Type B pancreatic cell (in vitro differentiated cells): ENCODE data around the gene DNAH2. TPM values are rescaled to one million over a fixed set of nuclear protein-coding genes. Genes with fewer than 3 reads are reported as not detected.

ENCODE experiments used
- DNase-seq: peaks from one replicate; pipeline ENCODE4 v3.0.0; 2021; ENCODE audit warnings: mixed read lengths; ENCODE audit not compliant: unreplicated experiment; ENCODE audit errors: extremely low spot score
- H3K27ac Mint-ChIP-seq: 2 replicates; pipeline ENCODE4 v1.8.0; 2021; ENCODE audit warnings: mild to moderate bottlenecking, mixed read lengths
- H3K27me3 Mint-ChIP-seq: 2 replicates; pipeline ENCODE4 v1.8.0; 2021; ENCODE audit warnings: mixed read lengths
- H3K36me3 Mint-ChIP-seq: 2 replicates; pipeline ENCODE4 v1.8.0; 2021; ENCODE audit warnings: mixed read lengths
- H3K4me1 Mint-ChIP-seq: one replicate; pipeline ENCODE4 v1.8.0; 2021; ENCODE audit warnings: mixed read lengths; ENCODE audit not compliant: unreplicated experiment
- H3K4me3 Mint-ChIP-seq: 2 replicates; pipeline ENCODE4 v1.8.0; 2021; ENCODE audit warnings: mild to moderate bottlenecking, mixed read lengths
- H3K9me3 Mint-ChIP-seq: 2 replicates; pipeline ENCODE4 v1.8.0; 2021; ENCODE audit warnings: mixed read lengths
- long read RNA-seq: library from polyadenylated mRNA; unstranded; transcript quantifications from one replicate; pipeline ENCODE4 v2.0.0, GENCODE V29; 2020
- total RNA-seq: library from RNA; stranded (reverse); gene quantifications from 2 replicates; pipeline ENCODE4 v1.2.1, GENCODE V29; 2021; ENCODE audit warnings: low replicate concordance
- TF ChIP-seq, protein P1 (sequence below): fragments of 200-600 bp; sonication (generic); conservative IDR thresholded peaks from 2 replicates; pipeline ENCODE4 v1.5.0; 2021; ENCODE audit warnings: antibody characterized with exemption, mild to moderate bottlenecking

DNAH2 gene
- total RNA-seq: 0.10 and 1.0 TPM in 2 replicates
- long read RNA-seq: 0 reads

DNA sequence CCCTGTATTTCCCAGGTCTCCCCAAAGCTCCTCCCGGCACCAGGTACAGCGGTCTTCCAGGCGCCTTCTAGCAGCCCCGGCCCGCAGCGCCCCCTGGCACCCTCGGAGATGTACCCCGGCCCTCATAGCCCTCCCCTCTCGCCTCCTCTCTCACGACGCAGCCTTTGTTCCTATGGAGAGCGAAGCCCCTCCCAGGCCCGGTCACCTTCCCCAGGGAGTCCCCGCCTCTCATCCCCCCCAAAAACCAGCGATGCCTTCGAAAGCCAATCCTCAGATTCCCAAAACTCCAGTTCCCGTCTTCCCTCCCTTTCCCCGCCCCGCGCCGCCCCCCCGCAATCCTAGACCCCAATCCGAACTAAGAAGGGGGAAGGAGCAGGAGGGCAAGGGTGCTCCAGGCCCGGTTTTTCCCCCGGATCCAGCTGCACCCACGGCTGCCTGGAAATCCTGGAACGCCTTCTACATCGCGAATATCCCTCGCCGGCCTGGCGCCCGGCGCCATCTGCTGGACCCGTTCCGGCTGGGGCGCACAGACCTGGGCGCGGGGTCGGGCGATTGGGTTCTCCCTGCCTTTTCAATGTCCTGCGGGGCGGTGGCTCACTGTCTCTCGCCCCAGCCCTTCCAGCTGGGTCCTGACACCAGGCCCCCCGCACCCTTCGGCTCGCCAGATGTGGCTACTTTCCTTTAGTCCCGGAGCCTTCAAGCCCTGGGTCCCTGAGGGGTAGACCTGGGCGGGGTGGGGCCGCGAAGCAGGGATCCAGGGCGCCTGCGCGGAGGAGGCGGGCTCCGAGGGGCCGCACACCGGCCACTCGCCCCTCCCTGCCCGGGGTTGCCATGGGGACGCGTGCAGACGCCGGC is at the start of gene DNAH2:
Gene DNAH2 (plus strand): TSS at position 844 of the 855 bp plus-strand sequence. CDS start 1,991 bp downstream, outside the sequence.
- peaks cover 58% of the 10 kb centered on the region for H3K27me3 Mint-ChIP-seq
- peaks cover 41% of the 10 kb centered on the region for H3K4me1 Mint-ChIP-seq
- TF ChIP-seq, protein P1, sequence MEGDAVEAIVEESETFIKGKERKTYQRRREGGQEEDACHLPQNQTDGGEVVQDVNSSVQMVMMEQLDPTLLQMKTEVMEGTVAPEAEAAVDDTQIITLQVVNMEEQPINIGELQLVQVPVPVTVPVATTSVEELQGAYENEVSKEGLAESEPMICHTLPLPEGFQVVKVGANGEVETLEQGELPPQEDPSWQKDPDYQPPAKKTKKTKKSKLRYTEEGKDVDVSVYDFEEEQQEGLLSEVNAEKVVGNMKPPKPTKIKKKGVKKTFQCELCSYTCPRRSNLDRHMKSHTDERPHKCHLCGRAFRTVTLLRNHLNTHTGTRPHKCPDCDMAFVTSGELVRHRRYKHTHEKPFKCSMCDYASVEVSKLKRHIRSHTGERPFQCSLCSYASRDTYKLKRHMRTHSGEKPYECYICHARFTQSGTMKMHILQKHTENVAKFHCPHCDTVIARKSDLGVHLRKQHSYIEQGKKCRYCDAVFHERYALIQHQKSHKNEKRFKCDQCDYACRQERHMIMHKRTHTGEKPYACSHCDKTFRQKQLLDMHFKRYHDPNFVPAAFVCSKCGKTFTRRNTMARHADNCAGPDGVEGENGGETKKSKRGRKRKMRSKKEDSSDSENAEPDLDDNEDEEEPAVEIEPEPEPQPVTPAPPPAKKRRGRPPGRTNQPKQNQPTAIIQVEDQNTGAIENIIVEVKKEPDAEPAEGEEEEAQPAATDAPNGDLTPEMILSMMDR: peak; percentile 58
- peak within 1 kb of the TSS; percentile 63 for H3K27ac Mint-ChIP-seq
- H3K9me3 Mint-ChIP-seq: no peaks in the 10 kb centered on the region
- H3K36me3 Mint-ChIP-seq: no peaks in the 10 kb centered on the region
- peak; percentile 92 for DNase-seq
- peak within 1 kb of the TSS; percentile 93 for H3K4me3 Mint-ChIP-seq

DNA sequence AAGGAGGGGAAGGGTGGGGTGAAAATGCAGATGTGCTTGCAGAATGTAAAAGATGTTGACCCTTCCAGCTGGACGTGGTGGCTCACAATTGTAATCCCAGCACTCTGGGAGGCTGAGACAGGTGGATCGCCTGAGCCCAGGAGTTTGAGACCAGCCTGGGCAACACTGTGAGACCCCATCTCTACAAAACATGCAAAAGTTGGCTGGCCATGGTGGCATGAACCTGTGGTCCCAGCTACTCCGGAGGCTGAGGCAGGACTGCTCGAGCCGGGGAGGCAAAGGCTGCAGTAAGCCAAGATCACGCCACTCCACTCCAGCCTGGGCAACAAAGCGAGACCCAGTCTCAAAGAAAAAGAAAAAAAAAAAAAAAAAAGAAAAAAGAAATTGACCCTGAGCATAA is 49.1 kb upstream of the DNAH2 start:
- no peaks in the 10 kb centered on the region for H3K27me3 Mint-ChIP-seq
- H3K27ac Mint-ChIP-seq: no peak overlapping the region
- no peaks in the 10 kb centered on the region for H3K9me3 Mint-ChIP-seq
- TF ChIP-seq, protein P1: no peak
- no peak for DNase-seq
- peaks cover 17% of the 10 kb centered on the region for H3K36me3 Mint-ChIP-seq
- no peaks in the 10 kb centered on the region for H3K4me1 Mint-ChIP-seq
- no peak overlapping the region for H3K4me3 Mint-ChIP-seq

DNA sequence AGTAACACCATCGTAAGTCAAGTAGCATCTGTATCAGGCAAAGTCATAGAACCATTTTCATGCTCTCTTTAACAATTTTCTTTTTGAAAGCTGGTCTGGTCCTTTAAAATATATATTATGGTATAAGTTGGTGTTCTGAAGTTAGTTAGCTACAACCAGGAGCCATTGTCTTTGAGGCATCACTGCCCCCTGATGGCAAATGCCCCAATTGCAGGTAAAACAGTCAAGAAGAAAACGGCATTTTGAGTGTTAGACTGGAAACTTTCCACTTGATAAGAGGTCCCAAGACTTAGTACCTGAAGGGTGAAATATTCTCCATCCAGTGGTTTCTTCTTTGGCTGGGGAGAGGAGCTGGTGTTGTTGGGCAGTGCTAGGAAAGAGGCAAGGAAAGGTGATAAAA is 44.3 kb upstream of the DNAH2 start:
- H3K36me3 Mint-ChIP-seq: peaks cover 37% of the 10 kb centered on the region
- H3K4me3 Mint-ChIP-seq: no peak overlapping the region
- H3K4me1 Mint-ChIP-seq: peaks cover 3% of the 10 kb centered on the region
- H3K27ac Mint-ChIP-seq: no peak overlapping the region
- H3K27me3 Mint-ChIP-seq: no peaks in the 10 kb centered on the region
- DNase-seq: no peak
- H3K9me3 Mint-ChIP-seq: no peaks in the 10 kb centered on the region
- TF ChIP-seq, protein P1: peak; percentile 74

DNA sequence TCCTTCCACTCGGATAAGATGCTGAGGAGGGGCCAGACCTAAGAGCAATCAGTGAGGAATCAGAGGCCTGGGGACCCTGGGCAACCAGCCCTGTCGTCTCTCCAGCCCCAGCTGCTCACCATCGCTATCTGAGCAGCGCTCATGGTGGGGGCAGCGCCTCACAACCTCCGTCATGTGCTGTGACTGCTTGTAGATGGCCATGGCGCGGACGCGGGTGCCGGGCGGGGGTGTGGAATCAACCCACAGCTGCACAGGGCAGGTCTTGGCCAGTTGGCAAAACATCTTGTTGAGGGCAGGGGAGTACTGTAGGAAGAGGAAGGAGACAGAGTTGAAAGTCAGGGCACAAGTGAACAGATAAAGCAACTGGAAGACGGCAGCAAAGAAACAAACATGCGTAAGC is 42.6 kb upstream of the DNAH2 start:
- H3K4me1 Mint-ChIP-seq: peaks cover 3% of the 10 kb centered on the region
- TF ChIP-seq, protein P1: no peak
- peaks cover 37% of the 10 kb centered on the region for H3K36me3 Mint-ChIP-seq
- H3K9me3 Mint-ChIP-seq: no peaks in the 10 kb centered on the region
- H3K27me3 Mint-ChIP-seq: no peaks in the 10 kb centered on the region
- no peak overlapping the region for H3K4me3 Mint-ChIP-seq
- DNase-seq: no peak
- no peak overlapping the region for H3K27ac Mint-ChIP-seq

DNA sequence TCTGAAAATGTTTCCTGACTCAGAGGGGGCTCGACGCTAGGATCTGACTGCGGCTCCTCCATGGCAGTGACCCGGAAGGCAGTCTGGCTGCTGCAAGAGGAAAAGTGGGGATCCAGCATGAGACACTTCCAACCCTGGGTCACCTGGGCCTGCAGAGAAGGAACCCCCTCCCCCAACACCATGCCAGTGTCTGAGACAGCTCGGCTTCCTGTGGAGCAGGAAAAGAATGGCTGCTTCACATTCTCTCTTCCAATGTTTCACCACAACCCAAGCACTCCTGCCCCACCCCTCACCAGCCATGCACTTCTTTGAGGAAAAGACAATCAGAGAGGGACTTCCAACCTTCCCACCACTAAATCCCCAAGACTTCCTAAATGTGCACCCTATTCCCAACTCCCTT is 41.0 kb upstream of the DNAH2 start:
- DNase-seq: no peak
- Mint-ChIP-seq H3K27ac (no peak overlapping the region), H3K4me3 (no peak overlapping the region)

More for the DNA sequence above, 41.0 kb upstream of the DNAH2 start:
- Mint-ChIP-seq H3K36me3 (peaks cover 32% of the 10 kb centered on the region), H3K27me3 (no peaks in the 10 kb centered on the region), H3K4me1 (peaks cover 3% of the 10 kb centered on the region), H3K9me3 (no peaks in the 10 kb centered on the region)
- TF ChIP-seq, protein P1: no peak
